Memory B cell (primary cell): ENCODE data around the gene KSR1.

Experiments
- ATAC-seq: fragments of 150-1000 bp; cut with Tn5 transposase; 2 replicates; pipeline ENCODE4 v1.10.0; 2021; ENCODE audit warnings: low read depth, mild to moderate bottlenecking, moderate library complexity
- DNase-seq, 2 donors: peaks; one replicate each; pipeline ENCODE4 v3.0.0; 2022; ENCODE audit warnings: low spot score in 2 of 2
- H3K27ac Mint-ChIP-seq: one replicate; pipeline ENCODE4 v1.8.0; 2022; ENCODE audit warnings: mild to moderate bottlenecking, moderate library complexity, mixed read lengths
- H3K27me3 Mint-ChIP-seq: one replicate; pipeline ENCODE4 v1.8.0; 2022; ENCODE audit warnings: mixed read lengths
- H3K36me3 Mint-ChIP-seq: one replicate; pipeline ENCODE4 v1.8.0; 2022; ENCODE audit warnings: mild to moderate bottlenecking, mixed read lengths
- H3K4me1 Mint-ChIP-seq: one replicate; pipeline ENCODE4 v1.8.0; 2022; ENCODE audit warnings: mixed read lengths
- H3K4me3 Mint-ChIP-seq: one replicate; pipeline ENCODE4 v1.8.0; 2022; ENCODE audit warnings: mild to moderate bottlenecking, moderate library complexity, mixed read lengths
- H3K9me3 Mint-ChIP-seq: one replicate; pipeline ENCODE4 v1.8.0; 2022; ENCODE audit warnings: mixed read lengths

Gene KSR1

GRCh38 chr17:27506348-27507218 is 50.3 kb downstream of the KSR1 start:
- Mint-ChIP-seq H3K27ac (peak overlapping the region; percentile 98), H3K36me3 (peaks cover 6% of the 10 kb centered on the region), H3K9me3 (peaks cover 3% of the 10 kb centered on the region), H3K4me1 (peaks cover 49% of the 10 kb centered on the region), H3K27me3 (no peaks in the 10 kb centered on the region), H3K4me3 (peak overlapping the region; percentile 76)
- DNase-seq, result peak; percentile 37 to 53
- peak; percentile 94 for ATAC-seq

DNA sequence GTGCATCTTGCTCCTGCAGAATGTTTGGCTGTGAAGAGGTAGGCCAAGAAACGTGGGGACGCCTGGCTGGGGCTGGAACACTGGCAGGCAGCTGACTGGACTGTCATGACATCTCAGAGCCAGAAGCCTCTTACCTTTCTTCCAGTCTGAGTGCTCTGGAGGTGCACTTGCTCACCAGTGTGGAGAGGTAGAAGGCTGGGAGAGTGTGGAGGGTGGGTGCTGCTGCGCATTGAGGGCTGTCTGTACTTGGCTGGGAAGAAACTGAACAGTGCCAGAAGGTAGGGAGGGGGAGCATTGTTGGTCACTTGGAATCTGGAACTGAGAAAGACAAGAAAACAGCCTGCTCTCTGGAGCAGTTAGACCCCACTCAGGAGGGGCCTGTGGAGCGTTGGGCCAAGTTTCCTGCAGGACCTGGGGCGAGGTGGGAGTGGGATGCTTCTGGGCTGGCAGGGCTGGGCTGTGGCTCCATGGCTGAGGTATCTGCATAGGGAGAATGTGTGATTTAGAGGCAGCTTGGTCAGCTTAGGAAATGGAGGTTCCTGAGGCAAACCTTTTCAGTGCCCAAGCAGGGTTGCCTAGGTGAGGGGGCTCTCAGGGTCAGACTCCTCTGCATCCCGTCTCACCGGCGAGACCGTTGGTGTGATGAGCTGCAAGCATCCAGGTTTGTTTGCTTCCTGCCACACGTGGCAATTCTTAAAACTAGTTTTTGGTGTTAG is 55.1 kb downstream of the KSR1 start:
- Mint-ChIP-seq H3K27me3 (no peaks in the 10 kb centered on the region), H3K4me1 (peaks cover 24% of the 10 kb centered on the region), H3K9me3 (no peaks in the 10 kb centered on the region), H3K36me3 (no peaks in the 10 kb centered on the region), H3K4me3 (no peak overlapping the region), H3K27ac (no peak overlapping the region)
- DNase-seq, result no peak
- ATAC-seq, result no peak

- no peak overlapping the region for H3K4me3 Mint-ChIP-seq
- H3K4me1 Mint-ChIP-seq, result peaks cover 19% of the 10 kb centered on the region
- H3K9me3 Mint-ChIP-seq, result no peaks in the 10 kb centered on the region
- peak overlapping the region; percentile 25 for H3K27ac Mint-ChIP-seq
- no peaks in the 10 kb centered on the region for H3K36me3 Mint-ChIP-seq
- DNase-seq, result no peak
- H3K27me3 Mint-ChIP-seq, result no peaks in the 10 kb centered on the region
- no peak for ATAC-seq
Observed at GRCh38 chr17:27512031-27512430, 55.8 kb downstream of the KSR1 start.

DNA sequence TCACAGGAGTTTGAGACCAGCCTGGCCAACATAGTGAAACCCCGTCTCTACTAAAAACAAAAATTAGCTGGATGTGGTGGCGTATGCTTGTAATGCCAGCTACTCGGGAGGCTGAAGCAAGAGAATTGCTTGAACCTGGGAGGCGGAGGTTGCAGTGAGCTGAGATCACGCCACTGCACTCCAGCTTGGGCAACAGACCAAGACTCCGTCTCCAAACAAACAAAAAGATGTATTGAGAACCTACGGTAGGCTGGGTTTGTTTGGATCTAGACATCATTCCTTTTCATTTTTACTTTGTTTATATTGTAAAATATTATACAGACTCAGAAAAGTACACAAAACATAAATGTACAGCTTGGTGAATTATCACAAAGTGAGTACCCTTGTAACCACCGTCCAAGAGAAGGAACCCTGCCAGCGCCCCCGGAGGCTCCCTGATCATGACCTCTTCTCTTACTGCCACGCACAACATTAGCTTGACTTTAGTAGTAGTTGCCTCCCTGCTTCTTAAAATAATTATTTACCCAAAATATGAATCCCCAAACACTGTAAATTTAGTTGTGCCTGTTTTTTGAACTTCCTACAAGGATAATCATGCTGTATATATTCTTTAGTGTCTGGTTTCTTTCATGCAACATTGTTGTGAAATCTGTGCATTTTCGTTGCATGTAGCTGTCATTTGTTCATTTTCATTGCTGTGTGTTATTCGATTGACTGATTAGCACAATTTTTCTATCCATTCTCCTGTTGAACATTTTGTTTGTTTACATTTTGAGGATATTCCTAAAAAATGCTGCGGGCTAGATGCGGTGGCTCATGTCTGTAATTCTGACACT is 56.5 kb downstream of the KSR1 start:
- Mint-ChIP-seq H3K36me3 (no peaks in the 10 kb centered on the region), H3K4me1 (peaks cover 21% of the 10 kb centered on the region), H3K9me3 (no peaks in the 10 kb centered on the region), H3K27me3 (no peaks in the 10 kb centered on the region), H3K4me3 (no peak overlapping the region), H3K27ac (no peak overlapping the region)
- DNase-seq (no peak), ATAC-seq (no peak)

GRCh38 chr17:27513849-27514248 is 57.6 kb downstream of the KSR1 start:
- H3K36me3 Mint-ChIP-seq, result no peaks in the 10 kb centered on the region
- no peaks in the 10 kb centered on the region for H3K27me3 Mint-ChIP-seq
- H3K27ac Mint-ChIP-seq, result no peak overlapping the region
- H3K9me3 Mint-ChIP-seq, result no peaks in the 10 kb centered on the region
- ATAC-seq (no peak), DNase-seq (no peak)
- peaks cover 24% of the 10 kb centered on the region for H3K4me1 Mint-ChIP-seq
- no peak overlapping the region for H3K4me3 Mint-ChIP-seq

GRCh38 chr17:27514595-27515413 is 58.6 kb downstream of the KSR1 start:
- H3K4me3 Mint-ChIP-seq, result no peak overlapping the region
- no peak for ATAC-seq
- DNase-seq, result no peak
- no peaks in the 10 kb centered on the region for H3K27me3 Mint-ChIP-seq
- peaks cover 29% of the 10 kb centered on the region for H3K4me1 Mint-ChIP-seq
- no peak overlapping the region for H3K27ac Mint-ChIP-seq
- no peaks in the 10 kb centered on the region for H3K36me3 Mint-ChIP-seq
- H3K9me3 Mint-ChIP-seq, result no peaks in the 10 kb centered on the region

- Mint-ChIP-seq H3K4me1 (peaks cover 28% of the 10 kb centered on the region), H3K27ac (no peak overlapping the region), H3K36me3 (no peaks in the 10 kb centered on the region), H3K4me3 (no peak overlapping the region), H3K9me3 (no peaks in the 10 kb centered on the region), H3K27me3 (no peaks in the 10 kb centered on the region)
- ATAC-seq (no peak), DNase-seq (no peak)
Observed at GRCh38 chr17:27518048-27518447, 61.8 kb downstream of the KSR1 start.

- Mint-ChIP-seq H3K27ac (no peak overlapping the region), H3K4me3 (peak overlapping the region; percentile 7), H3K4me1 (peaks cover 30% of the 10 kb centered on the region), H3K36me3 (no peaks in the 10 kb centered on the region), H3K9me3 (no peaks in the 10 kb centered on the region), H3K27me3 (no peaks in the 10 kb centered on the region)
- ATAC-seq (peak; percentile 26), DNase-seq (no peak)
Observed at GRCh38 chr17:27518545-27519521, 62.6 kb downstream of the KSR1 start.

- ATAC-seq, result no peak
- DNase-seq, result no peak
- peaks cover 35% of the 10 kb centered on the region for H3K4me1 Mint-ChIP-seq
- no peak overlapping the region for H3K27ac Mint-ChIP-seq
- no peaks in the 10 kb centered on the region for H3K9me3 Mint-ChIP-seq
- H3K27me3 Mint-ChIP-seq, result no peaks in the 10 kb centered on the region
- no peaks in the 10 kb centered on the region for H3K36me3 Mint-ChIP-seq
- H3K4me3 Mint-ChIP-seq, result peak overlapping the region; percentile 7
Observed at GRCh38 chr17:27519550-27519949, 63.3 kb downstream of the KSR1 start.

DNA sequence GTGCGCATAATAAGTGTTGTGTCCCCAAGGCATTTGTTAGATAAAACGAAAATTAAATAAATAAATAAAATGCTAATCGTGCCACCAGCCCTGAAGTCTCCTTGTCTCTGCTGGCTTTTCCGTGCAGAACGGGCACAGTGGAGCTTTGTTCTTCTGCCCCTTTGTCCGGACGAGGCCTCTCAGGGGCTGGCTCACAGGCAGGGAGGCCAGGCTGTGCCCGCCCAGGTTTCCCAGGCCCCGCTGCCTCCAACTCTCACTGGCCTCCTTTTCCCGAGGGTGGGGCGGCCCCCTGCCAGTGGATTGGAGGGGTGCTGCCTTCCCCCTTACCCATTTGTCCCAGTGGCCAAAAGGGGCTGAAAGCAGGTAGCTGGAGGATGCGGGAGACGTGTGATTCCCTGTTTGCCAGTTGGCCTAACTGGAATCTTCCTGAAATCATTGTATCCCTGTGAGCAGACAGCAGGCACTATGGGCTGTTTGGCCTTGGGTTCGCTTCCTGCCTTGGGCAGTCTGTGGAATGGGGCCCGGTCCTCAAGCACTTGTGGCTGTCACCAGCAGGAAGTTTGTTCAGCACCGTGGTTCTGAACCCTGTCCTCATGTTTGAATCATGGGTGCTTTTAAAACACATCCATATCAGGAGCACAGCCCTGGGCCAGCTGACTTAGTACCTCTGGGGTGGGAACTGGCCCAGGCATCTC is 64.4 kb downstream of the KSR1 start:
- DNase-seq, result no peak
- Mint-ChIP-seq H3K36me3 (no peaks in the 10 kb centered on the region), H3K27me3 (no peaks in the 10 kb centered on the region), H3K27ac (no peak overlapping the region), H3K4me3 (no peak overlapping the region), H3K4me1 (peaks cover 36% of the 10 kb centered on the region), H3K9me3 (no peaks in the 10 kb centered on the region)
- no peak for ATAC-seq

DNA sequence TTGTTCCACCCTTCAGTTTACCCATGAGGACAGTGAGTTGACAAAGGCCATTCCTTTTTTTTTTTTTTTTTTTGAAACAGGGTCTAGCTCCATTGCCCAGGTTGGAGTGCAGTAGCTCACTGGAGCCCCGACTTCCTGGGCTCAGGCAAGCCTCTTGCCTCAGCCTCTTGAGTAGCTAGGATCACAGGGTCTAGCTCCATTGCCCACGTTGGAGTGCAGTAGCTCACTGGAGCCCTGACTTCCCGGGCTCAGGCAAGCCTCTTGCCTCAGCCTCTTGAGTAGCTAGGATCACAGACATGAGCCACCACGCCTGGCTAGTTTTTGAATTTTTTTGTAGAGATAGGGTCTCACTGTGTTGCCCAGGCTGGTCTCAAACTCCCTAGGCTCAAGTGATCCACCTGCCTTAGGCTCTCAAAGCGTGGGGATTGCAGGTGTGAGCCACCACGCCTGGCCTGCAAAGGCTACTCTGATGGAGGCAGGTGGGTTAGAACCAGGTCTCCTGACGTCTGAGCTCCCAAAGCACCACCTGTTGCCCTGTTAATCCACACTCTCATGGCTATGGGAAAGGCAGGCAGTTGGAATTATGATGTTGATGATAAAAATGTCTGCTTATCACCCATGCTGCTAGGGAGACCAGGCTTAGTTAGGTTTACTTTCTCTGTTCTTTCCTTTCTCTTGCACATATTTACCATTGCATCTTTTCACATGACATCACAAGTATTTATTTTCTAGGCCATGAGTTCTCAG is 65.2 kb downstream of the KSR1 start:
- Mint-ChIP-seq H3K36me3 (no peaks in the 10 kb centered on the region), H3K4me1 (peaks cover 39% of the 10 kb centered on the region), H3K27ac (no peak overlapping the region)

More for the DNA sequence above, 65.2 kb downstream of the KSR1 start:
- no peak for DNase-seq
- Mint-ChIP-seq H3K4me3 (no peak overlapping the region), H3K27me3 (no peaks in the 10 kb centered on the region), H3K9me3 (no peaks in the 10 kb centered on the region)
- no peak for ATAC-seq
